GM19397 (cell line): ENCODE measurements around the gene FBXL4.

ENCODE experiments used
- ATAC-seq: cut with Tn5 transposase; IDR thresholded peaks from one replicate; pipeline ENCODE4 v1.9.1; 2021; ENCODE audit warnings: mild to moderate bottlenecking, moderate library complexity; ENCODE audit not compliant: unreplicated experiment

FBXL4 gene

DNA sequence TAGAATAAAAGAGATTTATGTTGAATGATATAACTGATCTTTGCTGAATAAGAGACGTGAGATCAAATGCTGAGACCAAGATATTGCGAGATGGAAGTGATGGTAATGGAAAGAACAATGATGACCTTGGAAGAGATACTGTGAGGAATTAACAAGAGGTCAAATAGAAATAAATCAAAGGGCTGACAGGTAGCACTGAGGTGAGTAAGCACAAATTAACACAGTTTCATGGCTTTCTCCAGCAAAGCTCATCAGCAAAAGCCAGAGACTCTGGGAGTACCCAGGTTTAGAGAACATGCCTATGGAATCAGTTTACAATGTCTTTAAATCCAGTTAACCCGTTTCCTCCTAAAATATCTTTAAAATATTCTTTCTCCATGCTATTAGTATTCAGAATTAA, 60.1 kb downstream of the FBXL4 start:
- ATAC-seq, result no peak

DNA sequence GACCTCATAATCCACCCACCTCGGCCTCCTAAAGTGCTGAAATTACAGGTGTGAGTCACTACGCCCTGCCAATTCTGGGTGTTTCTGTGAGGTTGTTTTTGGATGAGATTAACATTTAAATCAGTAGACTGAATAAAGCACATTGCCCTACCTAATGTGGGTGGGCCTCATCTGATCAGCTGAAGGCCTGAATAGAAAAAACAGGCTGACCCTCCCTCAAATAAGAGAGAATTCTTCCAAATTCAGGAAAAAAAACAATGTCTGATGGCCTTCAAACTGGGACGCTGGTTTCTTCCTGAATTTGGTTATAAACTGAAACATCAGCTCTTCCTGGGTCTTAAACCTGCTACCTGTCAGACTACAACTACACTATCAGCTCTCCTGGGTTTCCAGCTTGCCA, 62.4 kb downstream of the FBXL4 start:
- no peak for ATAC-seq

DNA sequence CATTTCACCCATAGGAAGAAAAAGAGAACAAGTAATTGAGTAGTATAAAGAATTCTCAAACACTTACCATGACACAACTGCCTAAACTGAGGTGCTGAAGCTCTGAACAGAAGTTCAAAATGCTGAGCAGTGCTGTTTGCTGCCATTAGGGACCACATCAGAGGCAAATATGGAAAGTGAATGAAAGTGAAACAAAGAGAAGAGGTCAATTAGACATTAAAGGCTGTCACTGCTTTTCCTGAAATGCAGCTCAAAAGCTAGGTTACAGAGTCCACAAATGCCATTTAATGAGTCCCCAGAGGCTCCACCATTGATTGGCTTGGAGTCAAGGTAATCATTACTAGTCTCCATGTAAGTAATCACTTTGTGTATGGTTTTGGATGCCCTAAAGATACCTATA, 67.3 kb downstream of the FBXL4 start:
- ATAC-seq, result peak; percentile 90

DNA sequence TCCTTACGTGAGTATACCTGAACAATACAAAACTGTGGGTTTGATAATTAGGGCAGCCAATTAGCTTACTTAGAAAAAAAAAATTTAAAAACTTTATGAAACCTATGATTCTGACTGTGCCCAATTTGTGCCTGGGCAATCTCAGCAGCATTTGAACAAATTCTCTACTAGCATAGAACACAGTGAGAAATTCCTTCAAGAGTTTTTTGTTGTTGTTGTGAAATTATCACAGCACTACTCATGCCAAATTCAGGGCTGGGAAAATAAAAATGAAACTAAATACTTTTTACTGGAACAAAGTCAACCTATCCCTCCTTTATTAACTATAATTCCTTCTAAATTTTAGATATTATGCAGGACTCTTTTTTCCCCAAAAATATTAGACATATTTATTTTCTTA, 70.5 kb downstream of the FBXL4 start:
- no peak for ATAC-seq

DNA sequence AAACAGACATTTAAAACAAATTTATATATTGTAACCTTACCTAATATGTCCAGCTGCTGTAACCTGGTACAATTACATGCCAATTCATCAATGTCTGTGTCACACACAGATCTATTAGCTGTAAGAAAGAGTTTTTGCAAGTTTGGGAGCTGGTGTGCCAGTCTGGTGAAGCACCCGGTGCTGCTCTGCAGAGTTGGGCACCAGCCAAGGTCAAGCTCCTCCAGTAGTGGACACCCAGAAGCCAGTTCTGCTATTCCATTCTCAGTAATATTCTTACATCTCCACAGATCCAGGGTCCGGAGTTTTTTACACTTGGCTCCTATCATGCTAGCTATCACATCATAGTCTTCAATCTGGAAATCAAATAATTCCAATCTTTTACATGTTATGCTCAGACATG, 72.4 kb downstream of the FBXL4 start:
- ATAC-seq, result no peak

DNA sequence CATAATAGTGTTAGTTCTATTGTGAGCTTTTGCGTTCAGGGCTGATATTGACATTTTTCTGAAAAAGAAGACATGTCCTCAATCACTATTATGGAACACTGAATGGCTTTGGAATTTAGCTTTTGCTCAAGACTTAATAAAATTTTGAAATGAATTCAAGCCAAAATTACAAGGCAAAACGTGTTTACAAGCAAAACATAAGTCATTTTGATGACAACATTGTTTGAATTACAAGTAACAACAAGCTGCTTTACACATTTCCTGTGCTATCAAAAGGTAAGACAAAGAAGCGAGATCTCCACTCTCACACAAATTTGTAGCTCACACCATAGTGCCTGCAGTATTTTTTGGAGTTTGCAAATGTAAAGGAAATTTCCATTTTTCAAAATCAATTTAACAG, 75.9 kb downstream of the FBXL4 start:
- no peak for ATAC-seq

DNA sequence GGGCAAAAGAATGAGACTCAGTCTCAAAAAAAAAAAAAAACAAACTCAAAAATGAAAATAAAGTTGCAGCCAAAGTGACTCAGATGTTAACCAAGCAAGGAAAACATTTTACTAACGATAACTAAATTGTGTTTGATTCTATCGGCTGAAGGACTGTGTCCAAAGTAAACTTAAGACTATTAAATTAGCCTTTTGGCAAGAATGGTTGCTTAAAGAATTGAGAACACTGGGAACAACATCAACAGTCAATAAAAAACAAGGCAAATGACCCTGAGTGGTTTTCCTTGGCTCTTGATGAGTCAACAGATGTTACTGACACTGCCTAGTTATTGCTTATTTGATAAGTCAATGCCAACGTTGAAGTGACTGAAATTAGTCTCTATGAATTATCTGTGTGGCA, 76.7 kb downstream of the FBXL4 start:
- no peak for ATAC-seq

DNA sequence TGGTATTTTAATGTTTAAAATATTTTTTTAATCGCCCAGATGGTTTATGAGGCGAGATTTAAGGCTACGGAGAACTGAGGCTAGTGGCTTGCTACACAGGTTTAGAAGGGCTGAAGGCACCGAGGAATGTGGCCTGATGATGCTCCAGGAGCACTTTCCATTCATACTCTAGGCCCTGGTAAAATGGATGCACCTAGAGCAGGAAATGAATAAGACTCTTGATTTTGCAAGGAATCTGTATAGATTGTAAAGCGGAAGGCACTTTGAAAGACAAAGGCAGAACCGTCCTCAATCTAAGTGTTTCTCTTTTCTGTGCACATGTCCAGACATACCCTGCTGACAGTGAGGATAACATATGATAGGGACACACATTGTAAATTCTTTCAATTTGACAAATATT, 83.2 kb downstream of the FBXL4 start:
- no peak for ATAC-seq

DNA sequence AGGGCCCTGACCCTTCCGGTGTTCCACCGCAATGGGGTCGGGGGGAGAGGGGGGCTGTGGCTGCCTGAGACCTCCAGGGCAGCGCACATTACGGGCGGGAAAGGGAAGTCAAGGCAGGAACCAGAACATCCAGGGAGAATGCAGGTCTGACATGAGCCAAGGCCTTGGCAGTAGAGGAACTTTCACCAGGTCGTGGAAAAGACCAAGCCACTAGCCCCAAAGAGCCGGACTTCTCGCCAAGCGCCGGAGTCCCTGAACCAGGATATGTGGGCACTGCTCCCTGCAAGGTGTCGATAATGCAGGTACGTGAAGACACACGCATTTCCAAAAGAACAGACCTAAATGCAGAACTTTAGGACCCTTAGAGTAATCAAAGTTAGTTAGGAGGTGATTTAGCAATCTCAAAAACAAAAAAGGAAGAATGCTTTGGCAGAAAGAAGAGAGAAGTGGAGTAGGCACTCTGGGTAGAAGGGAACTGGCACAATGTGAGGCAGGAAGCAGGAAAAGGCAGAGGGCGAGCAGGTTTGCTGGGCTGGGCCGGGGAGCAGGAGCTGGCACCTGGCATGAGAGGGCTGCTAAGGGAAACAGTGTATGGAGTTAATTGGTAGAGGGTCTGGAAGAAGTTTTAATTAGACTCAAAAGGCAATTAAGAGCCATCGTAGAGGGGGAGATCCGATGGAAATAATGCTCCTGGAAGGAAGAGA, 99.1 kb downstream of the FBXL4 start:
- ATAC-seq, result no peak

DNA sequence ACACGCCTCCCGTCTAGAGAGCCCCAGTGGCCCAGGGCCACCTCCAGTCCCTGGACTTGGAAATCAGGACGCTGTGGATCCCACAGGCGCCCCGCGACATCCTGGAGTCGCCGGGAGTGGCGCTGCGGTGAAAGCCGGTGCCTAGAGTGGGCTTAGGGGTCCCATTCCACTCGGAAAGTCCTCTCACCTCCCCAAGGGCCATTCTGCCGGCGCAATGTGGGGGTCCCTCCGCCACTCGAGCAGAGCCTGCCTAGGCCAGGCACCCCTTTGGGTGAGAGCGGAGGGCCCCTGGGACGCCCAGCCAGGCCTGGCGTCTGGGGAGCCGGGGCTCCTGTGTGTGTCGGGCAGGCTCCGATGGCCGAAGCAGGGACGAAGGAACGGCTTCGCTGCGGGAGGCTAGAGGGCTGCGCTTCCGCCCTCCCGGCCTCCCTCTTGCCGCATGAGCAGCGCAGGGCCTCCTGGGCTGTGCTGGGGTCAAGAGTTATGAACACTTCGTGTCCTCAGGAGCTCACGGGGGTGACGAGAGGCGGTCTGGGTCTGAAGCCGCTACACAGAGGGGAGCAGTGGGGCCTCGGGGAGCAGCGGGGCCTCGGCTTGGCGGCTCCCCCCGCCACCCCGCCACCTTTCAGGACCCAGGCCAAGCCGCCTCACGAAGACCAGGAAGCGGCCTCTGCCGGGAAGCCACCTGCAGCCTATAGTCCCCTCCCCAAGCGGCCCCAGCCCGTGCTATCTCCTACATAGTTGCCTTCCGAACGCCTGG, 99.8 kb downstream of the FBXL4 start:
- peak; percentile 58 for ATAC-seq

DNA sequence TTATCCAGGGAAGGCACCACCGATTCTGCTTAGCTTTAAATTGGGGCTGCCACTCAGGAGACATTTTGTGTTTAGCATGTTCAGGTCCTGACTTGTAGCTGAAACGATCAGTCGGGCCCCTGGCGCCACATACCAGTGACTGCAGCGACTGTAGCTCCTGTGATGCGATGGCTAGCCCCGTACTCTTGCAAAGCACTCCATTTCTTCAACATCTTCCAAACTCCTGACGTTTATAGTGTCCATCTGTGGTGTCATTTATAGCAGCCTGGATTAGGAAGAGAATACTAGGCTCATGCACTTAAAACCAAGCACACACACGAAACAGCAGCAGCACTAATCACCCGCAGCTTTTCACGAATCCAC, 100.3 kb downstream of the FBXL4 start:
- no peak for ATAC-seq

DNA sequence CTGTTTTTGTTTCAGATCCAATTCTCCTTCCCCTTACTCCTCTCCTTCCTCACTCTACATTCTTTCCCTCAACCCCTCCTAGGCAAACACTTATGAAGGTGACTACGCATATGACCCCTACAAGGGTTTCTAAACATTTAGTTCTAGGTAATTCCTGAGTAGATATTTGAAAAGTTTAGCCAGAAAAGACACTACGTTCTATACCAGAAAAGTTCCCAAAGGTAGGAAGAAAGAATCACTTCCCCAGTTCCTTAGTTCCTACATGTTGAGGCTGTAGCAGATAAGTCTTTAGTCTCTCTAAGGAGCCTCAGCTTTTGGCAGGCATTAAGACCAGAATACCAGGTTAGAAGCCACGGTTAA, 101.7 kb downstream of the FBXL4 start:
- no peak for ATAC-seq

DNA sequence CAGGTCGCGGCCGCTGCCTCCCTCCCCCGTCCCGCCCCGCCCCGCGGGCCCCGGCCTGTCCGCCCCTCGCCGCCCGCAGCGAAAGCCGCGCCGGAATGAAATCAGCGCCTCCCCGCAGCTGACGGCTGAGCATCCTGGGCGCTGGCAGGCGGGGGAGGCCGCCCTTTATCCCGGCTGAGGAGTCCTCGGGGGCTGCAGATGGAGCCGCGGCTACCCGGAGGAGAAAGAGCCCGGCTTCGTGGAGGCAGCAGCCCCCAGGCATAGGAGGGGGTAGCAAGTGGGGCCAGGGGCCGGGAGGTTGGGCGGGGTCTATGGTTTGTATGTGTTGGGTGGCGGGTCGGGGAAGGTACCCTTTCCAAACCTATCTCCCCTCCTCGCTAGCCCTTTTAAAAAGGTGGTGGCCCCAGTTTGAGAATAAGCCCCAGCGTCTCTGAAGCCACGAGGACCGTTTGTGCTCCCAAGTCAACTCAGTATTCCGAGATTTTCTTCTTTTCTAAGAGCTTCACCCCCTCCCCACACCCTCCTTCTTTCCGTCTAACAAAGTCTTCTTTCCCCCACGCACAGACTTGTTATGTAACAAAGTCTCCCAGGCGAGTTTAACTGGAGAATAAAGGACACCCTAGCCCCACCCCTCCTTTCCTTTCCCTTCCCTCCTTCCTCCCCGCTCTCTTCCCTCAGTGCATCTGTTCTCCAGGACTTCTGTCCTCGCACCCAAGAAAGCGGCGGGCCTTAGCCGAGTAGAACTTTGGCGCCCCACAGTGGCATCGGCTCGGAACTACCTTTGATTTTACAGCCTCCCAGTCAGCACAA, 102.3 kb downstream of the FBXL4 start:
- ATAC-seq, result peak; percentile 46

DNA sequence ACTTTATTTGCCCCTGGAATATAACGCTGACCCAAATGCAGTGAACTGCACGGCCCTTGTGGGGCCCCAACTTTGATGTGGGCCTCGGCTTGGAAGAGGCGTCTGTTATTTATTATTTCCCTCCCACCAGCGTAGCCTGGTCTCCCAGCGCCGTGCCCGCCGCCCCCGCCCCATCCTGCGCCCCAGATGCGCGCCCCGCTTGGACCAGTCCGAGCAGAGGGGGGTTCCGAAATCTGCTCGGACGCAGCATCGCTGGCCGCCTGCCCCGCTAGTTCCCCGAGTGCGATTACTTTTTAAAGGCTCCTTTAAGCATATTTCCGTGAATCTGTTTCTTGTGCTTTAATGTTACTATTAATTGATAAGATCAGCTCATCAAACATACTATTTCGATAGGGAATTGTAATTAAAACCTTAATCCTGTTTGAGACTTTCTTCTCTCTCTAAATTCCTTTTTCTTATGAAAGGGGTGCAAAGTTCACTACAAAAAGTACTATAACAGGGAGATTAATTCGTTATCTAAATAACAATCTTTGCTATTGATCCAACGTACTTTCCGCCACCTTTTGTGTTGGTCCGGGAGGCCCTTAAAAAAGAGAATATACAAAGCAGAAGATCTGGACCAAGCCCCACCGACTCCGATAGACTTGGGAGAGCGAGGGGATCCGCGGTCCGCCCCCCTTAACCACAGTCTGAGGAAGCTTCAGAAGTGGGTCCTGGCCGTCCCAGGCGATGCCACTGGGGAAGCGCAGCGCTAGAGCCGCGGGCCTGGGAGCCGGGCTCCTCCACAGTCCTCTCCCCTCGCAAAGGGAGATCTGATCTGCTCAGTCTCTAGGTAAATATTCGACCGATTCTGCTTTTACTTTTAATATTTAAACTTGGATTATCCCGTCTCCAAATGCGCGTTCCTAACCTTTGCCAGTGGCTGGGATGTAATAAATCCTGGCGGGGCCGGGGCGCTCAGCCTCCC, 103.2 kb downstream of the FBXL4 start:
- no peak for ATAC-seq

DNA sequence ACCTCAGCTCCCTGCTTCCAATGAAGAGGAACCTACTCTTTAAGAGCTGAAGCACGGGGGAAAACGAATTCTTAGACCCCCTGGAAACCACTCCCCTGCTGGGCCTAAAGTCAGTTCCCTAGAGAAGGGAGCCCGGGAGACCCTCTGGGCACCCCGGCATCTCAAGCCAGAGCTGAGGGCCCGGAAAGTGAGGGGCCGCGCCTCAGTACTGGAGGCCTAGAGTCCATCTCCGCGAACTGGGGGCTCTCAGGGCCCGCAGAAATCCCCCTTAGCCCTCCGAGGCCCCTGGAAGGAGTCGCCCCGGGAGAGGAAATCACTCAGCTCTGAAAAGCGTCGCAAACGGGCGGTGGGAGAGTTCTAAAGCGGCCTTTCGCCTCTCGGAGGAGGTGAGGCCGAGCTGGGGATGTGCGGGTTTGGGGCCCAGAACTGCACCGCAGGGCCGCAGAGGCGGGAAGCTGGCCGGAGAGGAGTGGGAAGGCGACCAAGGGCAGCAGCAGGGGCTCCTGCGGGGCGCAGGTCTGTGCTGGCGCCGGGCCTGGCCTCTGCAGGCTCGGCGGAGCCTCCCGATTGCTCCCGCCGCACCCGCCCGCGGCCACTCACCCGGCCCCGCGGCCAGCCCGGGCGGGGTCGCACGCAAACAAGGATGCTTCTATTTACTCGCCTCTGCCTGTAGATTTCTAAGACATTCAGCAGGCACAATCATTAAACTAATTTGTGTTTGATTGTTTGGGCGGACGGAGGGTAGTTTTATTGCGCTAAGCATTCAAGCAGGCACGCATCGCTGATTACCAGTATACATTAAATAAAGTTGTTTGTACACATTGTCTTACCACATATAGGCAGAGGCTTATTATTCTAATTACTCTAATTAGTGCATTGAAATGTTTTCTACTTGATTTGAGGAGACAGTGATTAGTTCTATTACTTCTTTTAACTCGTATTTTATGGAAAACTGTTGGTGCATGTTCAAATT, 104.2 kb downstream of the FBXL4 start:
- no peak for ATAC-seq

DNA sequence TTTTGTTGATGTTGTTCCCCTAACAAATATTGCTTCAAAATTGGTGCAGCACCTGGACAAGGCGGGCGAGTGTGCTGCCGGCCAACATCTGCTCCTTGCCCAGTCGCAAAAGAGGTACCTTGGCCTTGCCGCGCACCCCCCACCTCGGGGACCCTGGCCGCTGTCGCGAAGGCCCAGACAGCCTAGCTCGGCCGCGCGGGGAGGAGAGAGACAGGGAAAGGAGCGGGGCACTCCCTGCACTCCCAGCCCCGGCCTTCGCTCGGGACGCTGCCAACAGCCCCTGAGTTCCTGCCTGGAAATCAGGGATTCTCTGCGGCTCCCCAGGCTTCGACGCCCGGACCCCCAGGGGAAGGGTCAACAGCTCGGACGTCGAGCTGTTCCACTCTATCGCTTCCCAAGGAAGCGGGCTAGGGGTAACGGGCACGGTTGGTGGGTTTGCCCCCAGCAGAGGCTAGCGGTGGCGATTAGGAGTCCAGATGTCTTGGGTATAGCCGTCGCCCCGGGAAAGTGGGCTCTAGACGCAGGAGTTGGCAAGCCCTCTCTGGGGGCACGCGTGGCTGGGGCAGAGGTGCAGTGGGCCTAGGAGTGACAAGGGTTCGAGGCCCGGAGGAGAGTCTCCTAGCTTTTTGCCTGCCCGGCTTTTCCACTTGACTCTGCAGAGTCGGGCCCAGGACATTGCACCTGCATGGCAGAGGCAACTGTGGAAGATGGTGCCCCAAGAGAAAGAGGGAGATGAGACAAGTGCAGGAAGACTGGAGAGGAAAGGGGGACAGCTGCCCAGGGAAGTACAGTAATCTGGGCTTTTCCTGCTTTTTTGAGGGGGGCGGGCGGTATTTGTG, 105.2 kb downstream of the FBXL4 start:
- ATAC-seq, result no peak

DNA sequence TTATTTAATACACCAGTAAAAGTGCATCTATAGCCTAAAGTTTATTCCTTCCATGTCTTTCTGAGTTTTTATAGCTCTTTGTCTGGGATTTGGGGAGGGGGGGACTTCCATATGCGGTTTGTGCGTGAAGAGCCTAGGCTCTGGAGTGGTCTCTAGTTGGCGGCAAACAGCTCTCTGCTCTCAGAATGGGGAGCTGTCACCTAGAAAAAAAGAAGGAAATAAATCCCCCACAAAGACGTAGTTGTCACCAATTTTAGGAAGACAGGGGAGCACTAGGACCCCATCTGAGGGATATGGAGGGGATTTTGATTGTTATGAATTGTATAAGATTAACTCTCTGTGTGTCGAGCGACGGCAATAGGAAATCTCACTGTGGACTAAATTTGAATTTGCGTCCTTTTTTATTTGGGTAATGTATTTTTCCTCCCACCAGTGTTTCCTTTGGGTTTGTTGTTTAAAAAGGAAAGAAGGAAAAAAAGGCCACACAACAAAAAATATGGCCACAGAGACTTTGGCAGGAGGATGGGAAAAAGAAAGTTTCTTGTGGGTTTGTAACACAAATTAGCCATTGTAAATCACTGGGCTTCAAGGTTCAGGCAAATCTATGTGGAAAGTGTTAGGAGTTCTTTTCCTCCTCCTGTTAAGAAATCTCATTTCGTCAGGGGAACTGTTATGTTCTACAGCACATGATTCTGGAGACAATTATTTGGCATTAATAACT, 106.0 kb downstream of the FBXL4 start:
- no peak for ATAC-seq

DNA sequence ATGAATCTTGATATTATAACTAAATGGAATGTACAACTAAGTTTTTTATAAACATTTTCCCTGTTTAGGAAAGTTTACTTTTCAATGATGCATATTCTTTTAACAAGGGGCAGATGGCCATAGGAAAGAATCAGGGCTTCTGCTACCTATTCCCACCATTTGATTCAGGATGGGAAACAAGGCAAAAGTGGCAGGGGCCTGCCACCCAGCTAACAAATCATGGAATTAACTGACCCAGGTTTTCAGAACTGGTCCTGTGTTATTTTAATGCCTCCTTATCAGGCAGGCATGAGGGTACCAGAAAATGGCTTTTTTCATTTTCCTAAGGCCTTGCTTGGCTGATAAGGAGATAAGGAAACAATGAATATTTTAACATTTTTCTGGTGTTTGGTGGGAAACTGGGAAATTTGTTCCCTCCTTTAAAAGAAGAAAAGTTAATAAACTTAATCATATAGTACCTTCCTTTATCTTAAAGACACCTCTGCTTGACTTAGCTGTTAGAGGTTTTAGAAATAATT, 106.7 kb downstream of the FBXL4 start:
- no peak for ATAC-seq
